GM12891 (cell line): ENCODE measurements around the gene ETV6.

Experiments used
- PAX5 ChIP-seq: IDR thresholded peaks from 2 replicates; pipeline ENCODE4 v1.6.1; 2011; ENCODE audit warnings: low read length, moderate library complexity, mild to moderate bottlenecking; ENCODE audit not compliant: insufficient read depth, severe bottlenecking
- POLR2A ChIP-seq: IDR thresholded peaks from 2 replicates; pipeline ENCODE4 v1.6.1; 2011; ENCODE audit warnings: low read depth, low read length, control low read depth
- POLR2AphosphoS5 ChIP-seq: IDR thresholded peaks from 2 replicates; pipeline ENCODE4 v1.6.1; 2011; ENCODE audit warnings: low read depth, low read length, control low read depth
- POU2F2 ChIP-seq: IDR thresholded peaks from 2 replicates; pipeline ENCODE4 v1.6.1; 2011; ENCODE audit warnings: low read depth, mild to moderate bottlenecking, control low read depth, low read length, moderate library complexity
- SPI1 ChIP-seq: IDR thresholded peaks from 2 replicates; pipeline ENCODE4 v1.6.1; 2011; ENCODE audit warnings: low read depth, low read length, control low read depth
- TAF1 ChIP-seq: IDR thresholded peaks from 2 replicates; pipeline ENCODE4 v1.6.1; 2011; ENCODE audit warnings: low read depth, low read length, control low read depth

DNA sequence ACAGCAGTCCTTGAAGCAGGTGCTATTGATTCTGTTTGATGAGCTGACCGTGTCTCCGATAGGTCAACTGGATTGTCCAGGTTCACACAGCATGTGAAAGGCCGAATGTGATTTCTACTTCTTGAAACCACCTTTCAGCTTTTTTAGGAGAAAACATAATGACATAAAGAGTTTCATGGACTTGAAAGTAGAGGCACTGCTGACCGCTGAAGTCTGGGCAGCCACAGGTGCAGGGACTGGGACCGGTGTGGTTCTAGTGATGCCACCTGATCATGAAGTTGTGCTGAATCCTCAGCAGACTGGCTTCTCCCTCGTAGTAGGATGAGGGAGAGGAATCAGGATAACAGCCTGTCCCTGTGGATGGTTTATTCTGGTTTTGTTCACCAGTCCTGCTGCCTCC is 108.1 kb downstream of the ETV6 start:
- TF ChIP-seq POU2F2, result no peak
- TF ChIP-seq POLR2AphosphoS5, result no peak
- no peak for TF ChIP-seq POLR2A
- TF ChIP-seq PAX5, result no peak
- no peak for TF ChIP-seq TAF1
- TF ChIP-seq SPI1, result no peak
